ENCODE results near the gene MSH3.
"Not testable (repeated sequence)": the region's sequence is repeated elsewhere in the genome, so short reads cannot be mapped to it uniquely, and the experiment has no call there.

The MSH3 gene

GRCh38 chr5:80759866-80760577 is 105.6 kb downstream of the MSH3 start:
- DNase-seq = no peak

GRCh38 chr5:80760680-80761079 is 106.2 kb downstream of the MSH3 start:
- DNase-seq = no peak

DNA sequence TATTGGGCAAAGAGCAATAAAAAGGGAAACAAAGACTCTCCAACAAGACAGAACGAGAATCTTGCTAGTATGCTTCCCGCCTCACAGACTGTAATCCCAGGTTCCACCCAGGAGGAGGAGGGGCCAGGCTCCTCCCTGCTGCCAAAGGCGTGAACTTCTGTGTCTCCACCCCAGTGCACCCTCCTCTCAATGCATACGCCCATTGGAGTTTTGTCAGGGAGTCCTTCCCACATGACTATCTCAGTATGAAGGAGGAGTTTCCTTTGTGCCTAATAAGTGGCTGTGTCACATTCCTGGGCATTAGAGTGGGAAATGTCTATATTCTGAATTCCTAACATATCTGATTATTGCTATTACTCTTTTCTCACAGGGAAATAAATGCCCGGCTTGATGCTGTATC is 106.7 kb downstream of the MSH3 start:
- no peak for DNase-seq

GRCh38 chr5:80761966-80762365 is 107.5 kb downstream of the MSH3 start:
- DNase-seq = no peak

GRCh38 chr5:80762573-80762972 is 108.1 kb downstream of the MSH3 start:
- DNase-seq = no peak

GRCh38 chr5:80763211-80763610 is 108.8 kb downstream of the MSH3 start:
- DNase-seq = no peak

- DNase-seq = no peak
Observed at GRCh38 chr5:80763873-80764647, 109.6 kb downstream of the MSH3 start.

DNA sequence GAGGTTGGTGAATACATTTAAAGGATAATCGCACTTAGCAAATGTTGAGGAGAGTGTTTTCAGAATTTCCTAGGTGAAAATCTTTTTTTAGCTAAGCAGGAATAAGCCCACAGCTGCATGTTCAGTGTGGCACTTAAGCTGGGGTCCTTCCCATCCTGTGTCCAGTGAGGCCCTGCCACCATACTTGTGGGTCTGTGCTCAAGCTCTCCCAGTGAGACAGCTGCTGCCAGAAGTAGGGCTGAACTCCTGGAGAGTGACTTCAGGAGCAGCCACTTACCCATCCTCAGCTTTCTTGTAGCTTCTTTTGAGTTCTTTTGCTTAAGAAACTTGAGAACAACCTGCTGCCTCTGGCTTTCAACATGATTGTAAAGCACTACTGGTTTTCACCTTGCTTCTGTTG is 110.3 kb downstream of the MSH3 start:
- no peak for DNase-seq

DNA sequence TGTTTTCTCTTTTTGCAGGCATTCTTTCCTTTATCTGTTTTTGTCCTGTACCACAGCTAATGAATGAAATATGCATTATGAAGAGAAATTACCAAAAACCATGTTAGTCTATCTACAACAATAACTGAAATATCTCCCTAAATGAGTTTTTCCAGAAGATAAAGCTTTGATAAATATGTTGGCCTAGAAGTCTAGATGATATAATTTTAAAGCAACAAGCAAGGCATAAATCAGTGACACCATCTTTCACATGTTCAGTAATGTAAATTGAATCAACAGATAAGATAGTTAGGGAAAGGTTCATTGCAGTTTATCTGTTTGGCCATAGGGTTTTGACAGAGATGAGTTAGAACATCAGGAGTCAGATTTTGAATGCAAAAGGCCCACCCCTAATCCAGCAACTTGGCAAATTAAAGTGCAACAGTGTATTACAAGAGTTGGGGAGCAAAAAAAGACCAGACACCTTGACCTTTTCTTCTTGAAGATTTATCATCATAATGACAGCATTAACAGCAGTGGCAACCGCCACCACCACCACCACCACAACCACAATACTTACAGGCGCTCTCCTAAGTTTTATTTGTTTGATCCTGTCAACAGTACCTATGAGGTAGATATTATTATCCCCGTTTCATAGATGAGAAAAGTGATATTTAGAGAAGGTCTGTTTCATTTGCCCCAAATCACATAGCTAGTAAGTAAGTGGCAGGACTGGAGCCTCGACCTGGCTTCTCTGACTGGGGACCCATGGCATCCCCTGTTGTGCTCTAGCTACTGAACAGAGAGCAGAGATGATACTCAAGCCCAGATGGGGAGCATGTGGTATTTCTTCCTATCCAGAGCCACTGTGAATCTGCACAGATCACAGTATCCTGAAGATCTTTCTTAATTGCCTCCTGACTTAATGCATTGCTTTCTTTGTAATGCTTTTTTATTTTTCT is 123.2 kb downstream of the MSH3 start:
- no peak for DNase-seq

- DNase-seq = no peak
Observed at GRCh38 chr5:80780024-80780423, 125.6 kb downstream of the MSH3 start.

GRCh38 chr5:80780761-80781285 is 126.4 kb downstream of the MSH3 start:
- DNase-seq = no peak

GRCh38 chr5:80781356-80781755 is 126.9 kb downstream of the MSH3 start:
- DNase-seq = no peak

- DNase-seq = no peak
Observed at GRCh38 chr5:80782626-80783025, 128.2 kb downstream of the MSH3 start.

DNA sequence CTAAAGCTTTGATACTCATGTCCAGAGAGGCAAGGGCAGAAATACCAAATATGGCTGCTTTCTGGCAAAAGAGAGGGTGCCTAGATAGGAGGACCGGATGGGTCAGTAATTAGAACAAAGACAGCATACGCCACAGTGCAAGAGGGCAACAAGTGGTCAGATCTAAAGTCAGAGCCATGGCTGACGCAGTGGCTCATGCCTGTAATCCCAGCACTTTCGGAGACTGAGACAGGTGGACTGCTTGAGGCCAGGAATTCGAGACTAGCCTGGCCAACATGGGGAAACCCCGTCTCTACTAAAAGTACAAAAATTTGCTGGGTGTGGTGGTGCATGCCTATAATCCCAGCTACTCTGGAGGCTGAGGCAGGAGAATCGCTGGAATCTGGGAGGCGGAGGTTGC is 129.3 kb downstream of the MSH3 start:
- not testable (repeated sequence) for DNase-seq

- no peak for DNase-seq
Observed at GRCh38 chr5:80784451-80784850, 130.0 kb downstream of the MSH3 start.

- DNase-seq = not testable (repeated sequence)
Observed at GRCh38 chr5:80789319-80790016, 135.0 kb downstream of the MSH3 start.

- no peak for DNase-seq
Observed at GRCh38 chr5:80790698-80791097, 136.2 kb downstream of the MSH3 start.

- no peak for DNase-seq
Observed at GRCh38 chr5:80793354-80793753, 138.9 kb downstream of the MSH3 start.

DNA sequence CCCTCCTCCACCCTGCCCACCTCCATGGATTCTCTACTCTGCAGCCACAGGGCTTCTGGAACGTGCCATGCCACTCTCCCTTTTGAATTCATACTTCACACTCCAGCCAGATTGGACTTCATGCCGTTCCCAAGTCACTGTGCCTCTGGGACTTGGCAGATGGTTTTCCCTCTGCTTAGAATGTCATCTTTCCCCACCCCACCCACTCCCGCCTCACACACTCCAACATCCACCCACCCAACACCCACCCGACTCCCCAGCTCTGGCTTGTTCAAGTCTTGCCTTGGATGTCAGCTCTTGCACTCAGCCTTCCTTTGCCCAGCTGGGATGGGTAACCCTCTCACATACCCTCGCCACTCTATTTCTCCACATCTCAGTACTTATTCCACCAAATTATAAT is 142.4 kb downstream of the MSH3 start:
- DNase-seq = no peak

DNA sequence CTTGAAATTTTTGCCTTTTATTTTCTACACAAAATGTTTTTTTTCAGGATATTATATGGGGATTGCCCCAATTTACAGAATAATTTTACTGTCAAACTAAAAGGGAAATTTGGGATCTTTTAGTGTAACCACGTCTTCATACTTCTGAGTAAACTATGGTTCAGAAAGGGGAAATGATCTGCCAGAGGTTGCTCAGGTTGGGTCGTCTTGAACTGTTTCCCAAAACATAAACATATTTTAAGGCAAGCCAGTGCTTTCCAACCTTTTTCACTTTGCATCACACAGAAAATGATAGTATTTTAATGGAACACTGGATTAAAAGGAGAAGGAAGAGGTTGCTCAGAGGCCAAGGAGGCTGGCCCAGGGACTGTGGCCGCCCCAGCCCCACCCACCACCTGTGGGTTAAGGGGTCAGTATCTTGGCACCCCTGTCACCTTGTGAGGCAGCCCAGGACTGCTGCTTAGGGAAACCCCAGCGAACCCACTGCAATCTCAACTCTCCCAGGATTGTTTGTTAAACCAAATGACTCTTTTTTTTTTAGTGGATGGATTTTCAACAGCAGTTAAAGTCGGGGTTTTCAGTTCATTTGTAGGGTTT is 143.1 kb downstream of the MSH3 start:
- DNase-seq = no peak

DNA sequence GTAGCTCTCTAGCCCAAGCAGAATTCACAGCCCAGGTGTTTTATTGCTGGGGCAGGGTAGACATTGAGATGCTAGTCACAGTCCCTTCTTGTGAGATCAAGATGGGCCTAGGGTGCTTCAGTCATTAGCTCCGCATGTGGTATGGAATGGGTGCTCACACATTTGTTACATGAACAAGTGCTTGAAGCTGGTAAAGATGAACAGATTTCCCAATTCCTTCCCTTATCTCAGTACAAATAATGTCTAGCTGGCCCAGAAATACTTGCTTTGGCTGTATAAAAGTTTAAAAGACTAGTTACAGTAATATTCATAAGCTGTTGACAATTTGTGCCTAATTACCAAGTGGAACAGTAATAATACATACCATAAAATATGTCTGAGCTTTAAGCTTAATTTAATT is 143.7 kb downstream of the MSH3 start:
- DNase-seq = no peak

DNA sequence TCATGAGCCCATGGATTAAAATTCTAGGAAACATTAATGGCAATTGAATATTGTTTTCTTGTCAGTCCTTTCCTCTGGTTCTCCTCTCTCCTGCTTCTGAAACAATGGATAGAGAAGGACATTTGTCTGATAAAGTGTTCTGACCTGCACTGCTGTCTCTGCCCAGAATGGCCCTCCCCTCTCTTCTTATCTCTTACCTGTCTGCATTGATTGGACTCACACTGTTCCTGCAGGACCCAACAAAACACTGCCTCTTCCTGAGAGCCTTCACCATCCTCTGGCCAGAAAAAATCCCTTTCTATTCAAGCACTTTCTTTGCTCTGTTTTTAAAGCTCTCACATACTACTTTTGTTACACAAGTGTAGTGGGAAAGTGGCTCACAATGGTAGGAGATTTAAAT is 144.2 kb downstream of the MSH3 start:
- DNase-seq = no peak
